Stimulated activated naive CD8-positive, alpha-beta T cell treated with anti-CD3 and anti-CD28 coated beads, Interleukin-15, amount 100 ng/mL, for 72 hours (primary cell): ENCODE data around the gene SH3GL1.
A peak's percentile ranks its signal among the peaks of the same experiment; 100 is the strongest.

Experiments used
- ATAC-seq: fragments of 150-1000 bp; cut with Tn5 transposase; 2 replicates; pipeline ENCODE4 v1.10.0; 2021; ENCODE audit warnings: mild to moderate bottlenecking, moderate library complexity
- DNase-seq, 2 donors: peaks; one replicate each; pipeline ENCODE4 v3.0.0; 2021 to 2022
- H3K27ac Mint-ChIP-seq, 2 donors: one replicate each; pipeline ENCODE4 v1.8.0; 2022; ENCODE audit warnings: mild to moderate bottlenecking in 2 of 2, mixed read lengths in 2 of 2, moderate library complexity in 2 of 2
- H3K27me3 Mint-ChIP-seq: one replicate; pipeline ENCODE4 v1.8.0; 2022; ENCODE audit warnings: mixed read lengths
- H3K4me1 Mint-ChIP-seq: one replicate; pipeline ENCODE4 v1.8.0; 2022; ENCODE audit warnings: mild to moderate bottlenecking, mixed read lengths
- H3K4me3 Mint-ChIP-seq, 2 donors: one replicate each; pipeline ENCODE4 v1.8.0; 2022; ENCODE audit warnings: mild to moderate bottlenecking in 2 of 2, mixed read lengths in 2 of 2, moderate library complexity in 1 of 2
- H3K9me3 Mint-ChIP-seq, 2 donors: one replicate each; pipeline ENCODE4 v1.8.0; 2022; ENCODE audit warnings: mixed read lengths in 2 of 2

The SH3GL1 gene

GRCh38 chr19:4376671-4376990 is 23.7 kb downstream of the SH3GL1 start:
- DNase-seq (no peak), ATAC-seq (no peak)
- H3K9me3 Mint-ChIP-seq, result no peaks in the 10 kb centered on the region
- peak overlapping the region in 1 of 2 donors; percentile 51 for H3K27ac Mint-ChIP-seq
- peaks cover 95% of the 10 kb centered on the region for H3K4me1 Mint-ChIP-seq
- no peaks in the 10 kb centered on the region for H3K27me3 Mint-ChIP-seq
- peak overlapping the region in 1 of 2 donors; percentile 43 for H3K4me3 Mint-ChIP-seq

- H3K4me1 Mint-ChIP-seq, result peaks cover 95% of the 10 kb centered on the region
- H3K27ac Mint-ChIP-seq, result peak overlapping the region in 1 of 2 donors; percentile 51
- H3K4me3 Mint-ChIP-seq, result no peak overlapping the region
- DNase-seq (no peak), ATAC-seq (no peak)
- H3K27me3 Mint-ChIP-seq, result no peaks in the 10 kb centered on the region
- no peaks in the 10 kb centered on the region for H3K9me3 Mint-ChIP-seq
These were observed 24.2 kb downstream of the SH3GL1 start for GRCh38 chr19:4376028-4376670.

GRCh38 chr19:4375164-4376027 is 25.0 kb downstream of the SH3GL1 start:
- DNase-seq, result no peak
- Mint-ChIP-seq H3K4me3 (no peak overlapping the region), H3K4me1 (peaks cover 95% of the 10 kb centered on the region), H3K27ac (peak overlapping the region in 1 of 2 donors; percentile 50), H3K9me3 (no peaks in the 10 kb centered on the region), H3K27me3 (no peaks in the 10 kb centered on the region)
- no peak for ATAC-seq

GRCh38 chr19:4374498-4375163 is 25.7 kb downstream of the SH3GL1 start:
- peaks cover 95% of the 10 kb centered on the region for H3K4me1 Mint-ChIP-seq
- no peak overlapping the region for H3K27ac Mint-ChIP-seq
- no peaks in the 10 kb centered on the region for H3K27me3 Mint-ChIP-seq
- ATAC-seq (no peak), DNase-seq (no peak)
- no peak overlapping the region for H3K4me3 Mint-ChIP-seq
- H3K9me3 Mint-ChIP-seq, result no peaks in the 10 kb centered on the region

GRCh38 chr19:4373601-4374497 is 26.5 kb downstream of the SH3GL1 start:
- Mint-ChIP-seq H3K27ac (peak overlapping the region; percentile 45 to 70), H3K27me3 (no peaks in the 10 kb centered on the region), H3K4me1 (peaks cover 95% of the 10 kb centered on the region), H3K4me3 (no peak overlapping the region), H3K9me3 (no peaks in the 10 kb centered on the region)
- ATAC-seq (no peak), DNase-seq (no peak)

GRCh38 chr19:4373013-4373367 is 27.4 kb downstream of the SH3GL1 start:
- Mint-ChIP-seq H3K4me3 (no peak overlapping the region), H3K27me3 (no peaks in the 10 kb centered on the region), H3K4me1 (peaks cover 95% of the 10 kb centered on the region), H3K9me3 (no peaks in the 10 kb centered on the region), H3K27ac (no peak overlapping the region)
- ATAC-seq, result no peak
- DNase-seq, result no peak

- no peaks in the 10 kb centered on the region for H3K27me3 Mint-ChIP-seq
- H3K4me1 Mint-ChIP-seq, result peaks cover 95% of the 10 kb centered on the region
- H3K4me3 Mint-ChIP-seq, result no peak overlapping the region
- no peak for DNase-seq
- no peak overlapping the region for H3K27ac Mint-ChIP-seq
- no peak for ATAC-seq
- no peaks in the 10 kb centered on the region for H3K9me3 Mint-ChIP-seq
These were observed 28.0 kb downstream of the SH3GL1 start for GRCh38 chr19:4372165-4373012.

GRCh38 chr19:4371247-4372164 is 28.8 kb downstream of the SH3GL1 start:
- peak overlapping the region in 1 of 2 donors; percentile 78 for H3K4me3 Mint-ChIP-seq
- peak overlapping the region; percentile 19 to 40 for H3K27ac Mint-ChIP-seq
- H3K4me1 Mint-ChIP-seq, result peaks cover 89% of the 10 kb centered on the region
- H3K9me3 Mint-ChIP-seq, result no peaks in the 10 kb centered on the region
- ATAC-seq, result no peak
- no peaks in the 10 kb centered on the region for H3K27me3 Mint-ChIP-seq
- no peak for DNase-seq

GRCh38 chr19:4370418-4371041 is 29.8 kb downstream of the SH3GL1 start:
- DNase-seq, result no peak
- H3K4me1 Mint-ChIP-seq, result peaks cover 80% of the 10 kb centered on the region

GRCh38 chr19:4369888-4370260 is 30.5 kb downstream of the SH3GL1 start:
- Mint-ChIP-seq H3K4me3 (peak overlapping the region; percentile 74 to 78), H3K9me3 (no peaks in the 10 kb centered on the region), H3K27ac (peak overlapping the region; percentile 60 to 93), H3K4me1 (peaks cover 73% of the 10 kb centered on the region), H3K27me3 (no peaks in the 10 kb centered on the region)
- ATAC-seq, result peak; percentile 83
- DNase-seq, result peak; percentile 74 to 82

More at GRCh38 chr19:4370418-4371041, 29.8 kb downstream of the SH3GL1 start:
- Mint-ChIP-seq H3K27ac (peak overlapping the region; percentile 3 to 63), H3K27me3 (no peaks in the 10 kb centered on the region), H3K4me3 (peak overlapping the region; percentile 74 to 78), H3K9me3 (no peaks in the 10 kb centered on the region)
- ATAC-seq, result no peak

- Mint-ChIP-seq H3K27me3 (no peaks in the 10 kb centered on the region), H3K9me3 (no peaks in the 10 kb centered on the region), H3K4me1 (peaks cover 71% of the 10 kb centered on the region), H3K27ac (peak overlapping the region; percentile 93 to 98), H3K4me3 (peak overlapping the region; percentile 74 to 78)
- DNase-seq, result peak; percentile 75 to 92
- peak; percentile 90 for ATAC-seq
These were observed 31.0 kb downstream of the SH3GL1 start for GRCh38 chr19:4369109-4369887.

- no peaks in the 10 kb centered on the region for H3K27me3 Mint-ChIP-seq
- no peaks in the 10 kb centered on the region for H3K9me3 Mint-ChIP-seq
- H3K4me1 Mint-ChIP-seq, result peaks cover 61% of the 10 kb centered on the region
- H3K4me3 Mint-ChIP-seq, result peak overlapping the region; percentile 60 to 78
- peak in 1 of 2 donors; percentile 23 for DNase-seq
- ATAC-seq, result no peak
- H3K27ac Mint-ChIP-seq, result peak overlapping the region; percentile 80 to 98
These were observed 32.1 kb downstream of the SH3GL1 start for GRCh38 chr19:4368128-4368820.
